ENCODE results near the gene CERS6. TPM values are rescaled to one million over a fixed set of nuclear protein-coding genes. Genes with fewer than 3 reads are reported as not detected.
A peak's percentile ranks its signal among the peaks of the same experiment; 100 is the strongest.

Gene CERS6
- total and polyA plus RNA-seq, 2 experiments from 2014 or later, result 7.4 to 35.0 TPM

GRCh38 chr2:168758970-168759820 is 303.1 kb downstream of the CERS6 start:
- TF ChIP-seq ZNF331 (CRISPR knock-in tag; IDR thresholded peaks at IDR 0.05; ENCODE audit: low read depth), result no peak
- TF ChIP-seq CTCF (conservative IDR thresholded peaks at IDR 0.05; ENCODE audit: low read depth in 2 of 2), result peak; percentile 64 to 73
- Histone ChIP-seq H3K27ac (ENCODE audit: low read depth) (no peak overlapping the region), H3K27me3 (ENCODE audit: insufficient read depth) (no peaks in the 10 kb centered on the region), H2AFZ (no peak overlapping the region), H3K79me2 (replicated peaks; ENCODE audit: insufficient read depth) (no peaks in the 10 kb centered on the region), H4K20me1 (replicated peaks; ENCODE audit: insufficient read depth) (no peaks in the 10 kb centered on the region), H3K4me1 (ENCODE audit: insufficient read depth) (no peaks in the 10 kb centered on the region), H3F3A (replicated peaks; ENCODE audit: low read depth) (no peaks in the 10 kb centered on the region), H3K4me2 (no peak overlapping the region), H3K9me2 (ENCODE audit: insufficient read depth) (no peaks in the 10 kb centered on the region), H3K4me3 (no peak overlapping the region), H3K36me3 (ENCODE audit: insufficient read depth) (no peaks in the 10 kb centered on the region)
- Mint-ChIP-seq H3K27ac (no peak overlapping the region), H3K27me3 (ENCODE audit: insufficient read depth, low read depth, poor library complexity) (peaks cover 4% of the 10 kb centered on the region), H3K4me1 (peaks cover 3% of the 10 kb centered on the region; the same call in 1 of the 3 replicates), H3K9me3 (no peaks in the 10 kb centered on the region), H3K36me3 (ENCODE audit: low read depth) (no peaks in the 10 kb centered on the region), H3K4me3 (no peak overlapping the region)
- DNase-seq (ENCODE audit: low spot score) (peak; percentile 56), ATAC-seq (peak; percentile 83)

- ATAC-seq (no peak), DNase-seq (ENCODE audit: low spot score) (no peak)
- Histone ChIP-seq H3K27me3 (ENCODE audit: insufficient read depth) (no peaks in the 10 kb centered on the region), H4K20me1 (replicated peaks; ENCODE audit: insufficient read depth) (no peaks in the 10 kb centered on the region), H3K4me1 (ENCODE audit: insufficient read depth) (no peaks in the 10 kb centered on the region), H3K79me2 (replicated peaks; ENCODE audit: insufficient read depth) (no peaks in the 10 kb centered on the region), H3K9me2 (ENCODE audit: insufficient read depth) (no peaks in the 10 kb centered on the region), H3K4me3 (no peak overlapping the region), H3F3A (replicated peaks; ENCODE audit: low read depth) (no peaks in the 10 kb centered on the region), H3K27ac (ENCODE audit: low read depth) (no peak overlapping the region), H3K4me2 (no peak overlapping the region), H3K36me3 (ENCODE audit: insufficient read depth) (no peaks in the 10 kb centered on the region), H2AFZ (no peak overlapping the region)
- peaks cover 10% of the 10 kb centered on the region for H3K27me3 Mint-ChIP-seq (ENCODE audit: insufficient read depth, low read depth, poor library complexity)
- H3K27ac Mint-ChIP-seq, result no peak overlapping the region
- H3K4me3 Mint-ChIP-seq, result no peak overlapping the region
- H3K36me3 Mint-ChIP-seq (ENCODE audit: low read depth), result peaks cover 10% of the 10 kb centered on the region
- no peaks in the 10 kb centered on the region for H3K9me3 Mint-ChIP-seq
- no peaks in the 10 kb centered on the region for H3K4me1 Mint-ChIP-seq
- TF ChIP-seq ZNF114 (CRISPR knock-in tag; IDR thresholded peaks at IDR 0.05) (no peak), POLR2AphosphoS5 (IDR thresholded peaks at IDR 0.05; ENCODE audit: low read depth) (no peak), CREB1 (CRISPR knock-in tag; IDR thresholded peaks at IDR 0.05; ENCODE audit: low read depth) (no peak), ETS1 (IDR thresholded peaks at IDR 0.05) (no peak), STAT1 (IDR thresholded peaks at IDR 0.05; ENCODE audit: unreplicated experiment) (no peak), JUNB (IDR thresholded peaks at IDR 0.05; ENCODE audit: unreplicated experiment) (no peak), ZNF331 (CRISPR knock-in tag; IDR thresholded peaks at IDR 0.05; ENCODE audit: low read depth) (no peak), NANOG (IDR thresholded peaks at IDR 0.05; ENCODE audit: borderline replicate concordance) (no peak), CTCF (conservative IDR thresholded peaks at IDR 0.05; ENCODE audit: low read depth in 2 of 2) (no peak), EZH2phosphoT487 (IDR thresholded peaks at IDR 0.05; ENCODE audit: unreplicated experiment) (no peak), EZH2 (IDR thresholded peaks at IDR 0.05; ENCODE audit: low read depth, unreplicated experiment) (no peak)
Measured at GRCh38 chr2:168765401-168765800, 309.3 kb downstream of the CERS6 start.
